ENCODE results near the gene COMMD3.

DNA sequence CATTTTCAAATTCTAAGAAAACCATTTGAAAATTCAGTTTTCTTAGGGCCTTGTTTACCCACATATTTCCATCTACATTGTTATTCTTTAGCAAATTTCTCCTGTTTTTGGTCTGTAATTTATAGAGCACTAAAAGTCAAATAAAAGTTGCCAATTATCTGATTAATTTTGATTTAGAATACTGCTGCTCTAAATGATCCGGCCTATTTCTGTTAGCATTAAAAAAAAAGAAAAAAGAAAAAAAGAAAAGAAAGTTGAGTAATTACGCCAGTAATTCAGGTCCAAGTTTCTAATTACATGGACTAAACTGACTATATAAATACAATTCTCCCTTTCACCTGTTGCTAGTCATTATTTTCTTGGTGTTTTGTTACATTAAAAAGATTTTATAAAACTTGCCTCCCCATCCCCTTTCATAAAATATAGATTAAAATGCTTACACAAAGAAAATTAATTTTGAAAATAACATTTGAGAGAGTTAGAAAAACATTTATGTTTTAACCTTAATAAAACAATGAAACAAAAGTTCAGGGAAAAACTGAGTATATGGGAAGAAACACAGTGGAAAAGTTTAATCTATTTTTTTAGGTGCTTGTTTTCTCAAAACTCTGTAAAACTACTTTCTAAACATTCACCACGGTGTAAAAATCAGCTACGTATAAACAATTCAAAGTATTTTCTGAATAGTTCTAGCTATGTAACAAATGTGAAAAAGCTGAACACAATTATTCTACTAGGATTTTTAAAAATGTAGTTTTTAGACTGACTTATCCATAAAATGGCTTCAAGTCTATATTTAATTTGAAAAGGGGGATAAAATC, 6.8 kb upstream of the COMMD3 start:
- TF ChIP-seq, protein P1, sequence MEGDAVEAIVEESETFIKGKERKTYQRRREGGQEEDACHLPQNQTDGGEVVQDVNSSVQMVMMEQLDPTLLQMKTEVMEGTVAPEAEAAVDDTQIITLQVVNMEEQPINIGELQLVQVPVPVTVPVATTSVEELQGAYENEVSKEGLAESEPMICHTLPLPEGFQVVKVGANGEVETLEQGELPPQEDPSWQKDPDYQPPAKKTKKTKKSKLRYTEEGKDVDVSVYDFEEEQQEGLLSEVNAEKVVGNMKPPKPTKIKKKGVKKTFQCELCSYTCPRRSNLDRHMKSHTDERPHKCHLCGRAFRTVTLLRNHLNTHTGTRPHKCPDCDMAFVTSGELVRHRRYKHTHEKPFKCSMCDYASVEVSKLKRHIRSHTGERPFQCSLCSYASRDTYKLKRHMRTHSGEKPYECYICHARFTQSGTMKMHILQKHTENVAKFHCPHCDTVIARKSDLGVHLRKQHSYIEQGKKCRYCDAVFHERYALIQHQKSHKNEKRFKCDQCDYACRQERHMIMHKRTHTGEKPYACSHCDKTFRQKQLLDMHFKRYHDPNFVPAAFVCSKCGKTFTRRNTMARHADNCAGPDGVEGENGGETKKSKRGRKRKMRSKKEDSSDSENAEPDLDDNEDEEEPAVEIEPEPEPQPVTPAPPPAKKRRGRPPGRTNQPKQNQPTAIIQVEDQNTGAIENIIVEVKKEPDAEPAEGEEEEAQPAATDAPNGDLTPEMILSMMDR (IDR thresholded peaks at IDR 0.05; ENCODE audit: poor library complexity, severe bottlenecking), result no peak
- TF ChIP-seq EZH2 (IDR thresholded peaks at IDR 0.05; ENCODE audit: borderline replicate concordance, insufficient read depth, low read length, poor library complexity, severe bottlenecking), result no peak
- no peak for TF ChIP-seq TAF1 (IDR thresholded peaks at IDR 0.05; ENCODE audit: low read depth)

All from neural cell (in vitro differentiated cells).